ENCODE results near the gene ESYT2.

ESYT2 gene

GRCh38 chr7:158781974-158782664 is 47.2 kb downstream of the ESYT2 start:
- WGBS (ENCODE audit: insufficient coverage, insufficient read length), result 98% methylated on average over 14 of the region's 17 CpGs
- H3K36me3 ChIP-seq (ENCODE audit: control insufficient read depth, insufficient read depth, low read length), result peaks cover 17% of the 10 kb centered on the region; the same call in 1 of the 2 replicates

GRCh38 chr7:158781217-158781973 is 47.9 kb downstream of the ESYT2 start:
- no peak overlapping the region for H3K27ac ChIP-seq (ENCODE audit: low read length)
- H3K27me3 ChIP-seq (ENCODE audit: control insufficient read depth, insufficient read depth, low read length), result no peaks in the 10 kb centered on the region
- 100% methylated on average over 20 of the region's 23 CpGs for WGBS (ENCODE audit: insufficient coverage, insufficient read length)
- no peaks in the 10 kb centered on the region for H3K4me1 ChIP-seq (ENCODE audit: control insufficient read depth, insufficient read depth, low read length)
- no peaks in the 10 kb centered on the region for H3K9me3 ChIP-seq (ENCODE audit: control insufficient read depth, insufficient read depth, low read length)
- DNase-seq (ENCODE audit: low read depth, low spot score), result no peak
- H3K36me3 ChIP-seq (ENCODE audit: control insufficient read depth, insufficient read depth, low read length), result peaks cover 17% of the 10 kb centered on the region; the same call in 1 of the 2 replicates
- no peak overlapping the region for H3K4me3 ChIP-seq (ENCODE audit: low read length)

More at GRCh38 chr7:158781974-158782664, 47.2 kb downstream of the ESYT2 start:
- Histone ChIP-seq H3K27ac (ENCODE audit: low read length) (no peak overlapping the region), H3K4me3 (ENCODE audit: low read length) (no peak overlapping the region), H3K9me3 (ENCODE audit: control insufficient read depth, insufficient read depth, low read length) (no peaks in the 10 kb centered on the region), H3K4me1 (ENCODE audit: control insufficient read depth, insufficient read depth, low read length) (no peaks in the 10 kb centered on the region), H3K27me3 (ENCODE audit: control insufficient read depth, insufficient read depth, low read length) (no peaks in the 10 kb centered on the region)
- DNase-seq (ENCODE audit: low read depth, low spot score), result no peak

GRCh38 chr7:158779061-158780000 is 50.0 kb downstream of the ESYT2 start:
- no peaks in the 10 kb centered on the region for H3K9me3 ChIP-seq (ENCODE audit: control insufficient read depth, insufficient read depth, low read length)
- no peak overlapping the region for H3K4me3 ChIP-seq (ENCODE audit: low read length)
- H3K36me3 ChIP-seq (ENCODE audit: control insufficient read depth, insufficient read depth, low read length), result peaks cover 17% of the 10 kb centered on the region; the same call in 1 of the 2 replicates
- H3K27me3 ChIP-seq (ENCODE audit: control insufficient read depth, insufficient read depth, low read length), result no peaks in the 10 kb centered on the region
- no CpG with 5 or more reads among the region's 6 CpGs for WGBS (ENCODE audit: insufficient coverage, insufficient read length)
- DNase-seq (ENCODE audit: low read depth, low spot score), result no peak
- H3K27ac ChIP-seq (ENCODE audit: low read length), result no peak overlapping the region
- no peaks in the 10 kb centered on the region for H3K4me1 ChIP-seq (ENCODE audit: control insufficient read depth, insufficient read depth, low read length)

GRCh38 chr7:158778471-158778870 is 50.8 kb downstream of the ESYT2 start:
- WGBS (ENCODE audit: insufficient coverage, insufficient read length), result no CpG with 5 or more reads among the region's 6 CpGs
- Histone ChIP-seq H3K4me3 (ENCODE audit: low read length) (no peak overlapping the region), H3K27me3 (ENCODE audit: control insufficient read depth, insufficient read depth, low read length) (no peaks in the 10 kb centered on the region), H3K36me3 (ENCODE audit: control insufficient read depth, insufficient read depth, low read length) (peaks cover 17% of the 10 kb centered on the region; the same call in 1 of the 2 replicates), H3K27ac (ENCODE audit: low read length) (no peak overlapping the region), H3K4me1 (ENCODE audit: control insufficient read depth, insufficient read depth, low read length) (no peaks in the 10 kb centered on the region), H3K9me3 (ENCODE audit: control insufficient read depth, insufficient read depth, low read length) (no peaks in the 10 kb centered on the region)
- no peak for DNase-seq (ENCODE audit: low read depth, low spot score)

- Histone ChIP-seq H3K36me3 (ENCODE audit: control insufficient read depth, insufficient read depth, low read length) (peaks cover 17% of the 10 kb centered on the region; the same call in 1 of the 2 replicates), H3K4me1 (ENCODE audit: control insufficient read depth, insufficient read depth, low read length) (no peaks in the 10 kb centered on the region), H3K9me3 (ENCODE audit: control insufficient read depth, insufficient read depth, low read length) (no peaks in the 10 kb centered on the region), H3K27me3 (ENCODE audit: control insufficient read depth, insufficient read depth, low read length) (no peaks in the 10 kb centered on the region), H3K27ac (ENCODE audit: low read length) (no peak overlapping the region), H3K4me3 (ENCODE audit: low read length) (no peak overlapping the region)
- no peak for DNase-seq (ENCODE audit: low read depth, low spot score)
- WGBS (ENCODE audit: insufficient coverage, insufficient read length), result no CpG with 5 or more reads among the region's 10 CpGs
Measured at GRCh38 chr7:158777793-158778192, 51.5 kb downstream of the ESYT2 start.

GRCh38 chr7:158776474-158776873 is 52.8 kb downstream of the ESYT2 start:
- WGBS (ENCODE audit: insufficient coverage, insufficient read length), result no CpG with 5 or more reads among the region's 3 CpGs
- Histone ChIP-seq H3K9me3 (ENCODE audit: control insufficient read depth, insufficient read depth, low read length) (no peaks in the 10 kb centered on the region), H3K4me1 (ENCODE audit: control insufficient read depth, insufficient read depth, low read length) (no peaks in the 10 kb centered on the region), H3K36me3 (ENCODE audit: control insufficient read depth, insufficient read depth, low read length) (peaks cover 9% of the 10 kb centered on the region; the same call in 1 of the 2 replicates), H3K4me3 (ENCODE audit: low read length) (no peak overlapping the region), H3K27ac (ENCODE audit: low read length) (no peak overlapping the region), H3K27me3 (ENCODE audit: control insufficient read depth, insufficient read depth, low read length) (no peaks in the 10 kb centered on the region)
- DNase-seq (ENCODE audit: low read depth, low spot score), result no peak

GRCh38 chr7:158774952-158775351 is 54.4 kb downstream of the ESYT2 start:
- no peaks in the 10 kb centered on the region for H3K36me3 ChIP-seq (ENCODE audit: control insufficient read depth, insufficient read depth, low read length)
- no CpG with 5 or more reads among the region's 5 CpGs for WGBS (ENCODE audit: insufficient coverage, insufficient read length)

GRCh38 chr7:158772916-158773315 is 56.4 kb downstream of the ESYT2 start:
- no peak overlapping the region for H3K27ac ChIP-seq (ENCODE audit: low read length)
- H3K36me3 ChIP-seq (ENCODE audit: control insufficient read depth, insufficient read depth, low read length), result no peaks in the 10 kb centered on the region
- no CpG with 5 or more reads among the region's 11 CpGs for WGBS (ENCODE audit: insufficient coverage, insufficient read length)
- DNase-seq (ENCODE audit: low read depth, low spot score), result no peak
- no peaks in the 10 kb centered on the region for H3K9me3 ChIP-seq (ENCODE audit: control insufficient read depth, insufficient read depth, low read length)
- no peaks in the 10 kb centered on the region for H3K27me3 ChIP-seq (ENCODE audit: control insufficient read depth, insufficient read depth, low read length)
- H3K4me1 ChIP-seq (ENCODE audit: control insufficient read depth, insufficient read depth, low read length), result no peaks in the 10 kb centered on the region
- H3K4me3 ChIP-seq (ENCODE audit: low read length), result no peak overlapping the region

More at GRCh38 chr7:158774952-158775351, 54.4 kb downstream of the ESYT2 start:
- Histone ChIP-seq H3K27me3 (ENCODE audit: control insufficient read depth, insufficient read depth, low read length) (no peaks in the 10 kb centered on the region), H3K9me3 (ENCODE audit: control insufficient read depth, insufficient read depth, low read length) (no peaks in the 10 kb centered on the region), H3K4me3 (ENCODE audit: low read length) (no peak overlapping the region), H3K27ac (ENCODE audit: low read length) (no peak overlapping the region), H3K4me1 (ENCODE audit: control insufficient read depth, insufficient read depth, low read length) (no peaks in the 10 kb centered on the region)
- no peak for DNase-seq (ENCODE audit: low read depth, low spot score)

- Histone ChIP-seq H3K36me3 (ENCODE audit: control insufficient read depth, insufficient read depth, low read length) (no peaks in the 10 kb centered on the region; the same call in 1 of the 2 replicates), H3K9me3 (ENCODE audit: control insufficient read depth, insufficient read depth, low read length) (no peaks in the 10 kb centered on the region), H3K27me3 (ENCODE audit: control insufficient read depth, insufficient read depth, low read length) (no peaks in the 10 kb centered on the region), H3K4me3 (ENCODE audit: low read length) (no peak overlapping the region; the same call in 1 of the 2 replicates), H3K4me1 (ENCODE audit: control insufficient read depth, insufficient read depth, low read length) (no peaks in the 10 kb centered on the region), H3K27ac (ENCODE audit: low read length) (no peak overlapping the region)
- WGBS (ENCODE audit: insufficient coverage, insufficient read length), result no CpG with 5 or more reads among the region's 16 CpGs
- DNase-seq (ENCODE audit: low read depth, low spot score), result no peak
Measured at GRCh38 chr7:158771213-158771834, 58.0 kb downstream of the ESYT2 start.

All from iPS DF 6.9 (cell line).